T follicular helper cell (primary cell): Measurements from ENCODE around the gene CSNK1G2.

Experiments
- DNase-seq: peaks from one replicate; pipeline ENCODE4 v3.0.0-alpha.2; 2020; ENCODE audit warnings: low read depth

CSNK1G2 gene

DNA sequence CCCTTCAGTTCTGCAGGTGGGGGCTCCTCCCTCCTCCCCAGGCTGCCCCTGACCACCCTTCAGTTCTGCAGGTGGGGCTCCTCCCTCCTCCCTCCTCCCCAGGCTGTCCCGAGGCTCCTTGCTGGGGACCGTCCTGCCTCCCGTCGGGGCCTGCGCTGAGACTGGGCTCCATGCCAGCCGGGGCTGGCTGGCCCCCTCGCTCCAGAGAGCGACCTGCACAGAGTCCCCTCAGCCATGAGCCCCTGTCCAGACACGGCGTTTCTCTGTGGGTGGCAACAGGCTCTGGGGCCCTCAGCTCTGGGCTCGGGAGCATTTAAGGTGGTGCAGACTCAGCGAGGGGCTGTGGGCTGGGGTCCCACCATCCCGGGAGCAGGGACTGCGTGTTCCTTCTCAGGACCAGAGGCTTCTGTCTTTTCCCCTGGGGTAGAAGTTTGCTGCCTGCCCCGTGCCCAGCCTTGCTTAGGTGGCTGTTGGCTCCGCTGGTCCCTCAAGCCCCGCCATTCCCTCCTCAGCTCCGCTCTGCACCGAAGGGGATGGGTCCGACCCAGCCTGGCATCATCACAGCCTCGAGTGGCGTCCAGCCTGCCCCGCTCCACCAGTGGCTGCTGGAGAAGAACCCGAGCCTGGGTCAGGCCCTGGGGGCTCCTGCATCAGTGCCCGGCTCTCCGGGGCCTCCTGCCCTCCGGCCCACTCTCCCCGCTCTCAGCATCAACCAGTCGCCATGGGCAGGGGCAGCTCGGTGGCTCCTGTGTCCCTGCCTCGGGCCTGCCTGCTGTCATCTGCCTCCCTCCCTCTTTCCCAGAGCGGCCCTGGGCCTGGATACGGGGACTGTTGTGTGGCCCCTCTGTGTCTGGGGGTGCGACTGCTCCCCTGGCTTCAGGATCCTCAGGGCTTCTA lies 27.6 kb downstream of the CSNK1G2 start:
- DNase-seq, result no peak

DNA sequence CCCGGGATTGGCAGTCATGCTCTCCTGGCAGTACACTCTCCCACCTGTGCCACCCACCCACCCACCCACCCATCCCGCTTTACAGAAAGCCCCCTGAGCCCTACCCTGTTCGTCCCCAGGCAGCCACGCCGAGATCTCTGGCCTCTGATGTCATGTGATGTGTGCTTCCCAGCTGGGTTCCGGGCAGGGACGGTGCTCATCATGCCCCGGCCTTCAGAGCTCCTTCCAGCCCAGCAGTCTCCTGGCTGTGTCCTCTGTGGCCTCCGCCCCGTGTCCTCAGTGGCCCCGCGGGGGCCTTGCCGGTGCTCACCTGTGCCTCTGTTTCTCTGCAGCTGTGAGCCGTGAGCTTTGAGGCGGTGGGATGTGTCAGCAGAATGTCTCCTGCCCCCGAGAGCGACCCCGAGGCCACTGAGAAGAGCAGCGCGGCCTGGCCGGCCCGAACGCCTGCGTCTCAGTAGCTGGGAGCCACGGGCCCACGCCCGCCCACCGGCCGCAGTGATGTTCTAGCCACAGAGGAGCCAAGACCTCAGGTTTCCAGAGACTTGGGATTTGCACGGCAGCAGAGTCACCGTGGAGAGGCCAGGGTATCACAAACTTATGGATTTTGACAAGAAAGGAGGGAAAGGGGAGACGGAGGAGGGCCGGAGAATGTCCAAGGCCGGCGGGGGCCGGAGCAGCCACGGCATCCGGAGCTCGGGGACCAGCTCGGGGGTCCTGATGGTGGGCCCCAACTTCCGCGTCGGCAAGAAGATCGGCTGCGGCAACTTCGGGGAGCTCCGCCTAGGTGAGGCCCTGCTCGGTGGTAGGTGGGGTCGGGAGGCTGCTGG lies 28.4 kb downstream of the CSNK1G2 start:
- DNase-seq, result no peak

DNA sequence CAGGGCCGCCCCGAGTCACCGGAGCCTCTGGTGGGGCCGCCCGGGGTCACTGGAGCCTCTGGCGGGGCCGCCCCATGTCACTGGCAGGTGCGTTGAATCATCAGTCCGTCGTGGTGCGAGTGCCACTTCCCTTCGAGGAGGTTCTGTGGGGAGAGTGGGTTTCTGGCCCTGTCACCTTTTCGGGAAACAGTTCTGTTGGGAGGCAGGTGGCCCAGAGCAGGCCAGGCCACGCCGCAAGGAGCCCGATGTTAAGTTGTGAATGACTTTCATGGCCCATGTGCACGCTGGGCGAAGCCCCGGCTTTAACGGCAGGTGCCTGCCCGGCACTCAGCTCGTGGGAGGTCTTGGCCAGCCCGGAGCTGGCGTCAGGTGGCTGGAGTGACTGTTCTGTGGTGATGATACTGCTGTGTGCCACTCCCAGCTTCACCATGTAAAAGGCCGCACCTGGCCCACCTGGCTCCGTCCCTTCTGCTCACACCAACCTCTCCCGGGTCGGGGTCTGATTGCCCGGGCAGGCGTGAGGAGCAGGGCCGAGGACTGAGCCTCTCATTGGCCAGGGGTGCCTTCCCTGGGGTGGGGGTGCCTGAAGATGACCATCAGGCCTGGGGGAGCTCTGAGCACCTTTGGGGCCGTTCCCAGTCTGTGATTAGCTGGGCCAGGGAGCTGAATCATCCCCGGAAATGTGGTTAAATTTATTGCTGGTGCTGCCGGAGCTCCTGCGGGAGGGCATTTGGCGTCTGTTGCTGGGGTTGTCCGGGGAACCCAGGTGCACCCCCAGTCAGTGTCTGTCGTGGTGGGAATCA lies 29.2 kb downstream of the CSNK1G2 start:
- no peak for DNase-seq

DNA sequence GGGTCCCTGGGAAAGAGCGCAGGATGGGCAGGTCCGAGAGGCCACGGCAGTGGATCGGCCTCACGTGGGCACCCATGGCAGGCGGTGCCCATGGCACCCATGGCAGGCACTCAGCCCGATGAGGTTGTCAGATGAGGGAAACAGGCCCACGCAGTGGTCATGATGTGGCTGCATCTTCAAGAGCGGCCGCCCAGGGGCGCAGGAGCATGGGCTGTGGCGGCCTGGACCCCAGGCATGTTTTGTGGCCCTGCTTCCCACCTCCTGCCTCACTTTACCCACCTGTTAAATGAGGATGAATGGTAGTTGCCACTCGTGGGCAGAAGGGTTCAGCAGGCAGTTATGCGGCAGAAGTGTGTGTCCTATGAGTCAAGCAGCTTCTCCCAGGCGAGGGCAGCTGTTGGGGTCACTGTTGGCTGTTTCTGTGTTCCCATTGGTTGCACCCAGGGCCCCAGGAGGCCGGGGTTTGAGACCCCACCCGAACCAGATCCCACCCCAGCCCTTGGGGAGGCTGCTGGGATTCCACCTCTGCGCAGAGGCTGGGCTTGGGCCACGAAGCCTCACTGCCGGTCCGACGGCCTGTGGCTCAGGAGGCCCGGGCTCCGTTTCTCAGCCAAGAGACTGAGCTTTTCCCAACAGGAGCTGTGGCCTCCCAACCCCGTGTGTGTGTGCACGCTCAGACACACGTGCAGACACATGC lies 30.0 kb downstream of the CSNK1G2 start:
- DNase-seq, result no peak

DNA sequence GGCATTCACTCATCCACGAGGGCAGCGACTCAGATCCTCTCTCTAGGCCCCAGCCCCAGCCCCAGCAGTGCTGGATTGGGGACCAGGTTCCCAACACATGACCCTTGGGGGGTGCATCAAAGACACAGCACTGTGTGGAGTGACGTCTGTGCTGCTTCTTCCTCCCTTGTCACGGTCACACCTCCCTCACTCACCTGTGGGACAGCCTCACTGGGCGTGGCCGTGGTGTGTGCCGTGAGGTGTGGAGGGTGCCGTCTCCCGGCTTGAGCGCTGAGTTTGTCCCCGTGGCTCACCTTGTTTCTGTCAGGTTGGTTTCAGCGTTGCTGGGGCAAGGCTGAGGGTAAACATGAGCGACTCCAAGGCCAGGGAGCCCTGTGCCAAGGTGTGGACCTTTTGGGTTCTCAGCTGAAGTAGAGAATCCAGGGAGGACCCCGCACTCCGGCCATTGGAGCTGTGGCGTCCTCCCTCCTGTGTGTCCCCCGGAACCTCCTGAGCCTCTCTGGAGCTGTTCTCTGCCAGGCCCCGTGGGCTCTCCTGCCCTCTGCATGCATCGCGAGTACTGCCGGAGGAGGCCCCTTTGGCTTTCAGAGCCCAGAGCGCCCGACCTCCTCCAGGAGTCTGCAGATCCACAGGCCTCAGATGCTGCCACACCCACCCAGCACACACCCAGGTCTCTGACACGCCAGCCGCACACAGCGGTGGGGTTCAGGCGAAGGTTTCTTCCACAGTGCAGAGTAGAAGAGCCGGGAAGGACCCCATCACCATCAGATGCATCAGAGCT lies 33.6 kb downstream of the CSNK1G2 start:
- DNase-seq, result no peak

DNA sequence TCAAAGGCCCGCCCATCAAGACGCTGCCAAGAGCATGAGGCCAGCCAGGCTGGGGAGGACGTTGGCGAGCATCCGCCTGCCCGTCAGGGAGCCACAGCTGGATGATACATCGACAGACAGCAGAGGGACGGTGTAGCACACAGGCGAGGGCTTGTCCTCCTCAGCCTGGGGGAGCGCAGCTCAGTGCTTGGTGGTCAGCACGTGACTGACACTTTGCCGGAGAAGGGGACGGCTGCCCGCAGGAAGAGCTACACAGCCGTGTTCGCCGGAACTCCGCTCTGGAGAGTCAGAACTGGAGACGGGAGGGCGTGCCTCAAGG lies 34.1 kb downstream of the CSNK1G2 start:
- DNase-seq, result no peak

DNA sequence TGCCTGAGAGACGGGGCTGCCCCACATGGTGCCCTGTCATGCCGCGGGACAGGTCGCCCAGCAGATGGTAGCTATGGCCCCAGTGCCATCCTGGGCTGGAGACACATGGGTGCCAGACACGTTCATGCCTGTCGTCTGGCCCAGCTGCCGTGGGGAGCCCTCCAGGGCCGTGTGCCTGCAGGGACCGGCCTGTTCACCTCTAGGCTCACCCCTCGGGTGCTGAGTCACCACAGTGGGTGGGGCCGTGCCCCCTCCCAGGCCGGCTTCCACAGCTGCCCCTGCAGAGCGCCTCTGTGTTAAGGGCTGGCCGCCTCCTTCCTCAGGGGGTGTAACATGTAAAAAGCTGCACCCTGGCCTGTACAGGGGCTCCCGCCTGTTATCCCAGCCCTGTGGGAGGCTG lies 36.1 kb downstream of the CSNK1G2 start:
- no peak for DNase-seq

DNA sequence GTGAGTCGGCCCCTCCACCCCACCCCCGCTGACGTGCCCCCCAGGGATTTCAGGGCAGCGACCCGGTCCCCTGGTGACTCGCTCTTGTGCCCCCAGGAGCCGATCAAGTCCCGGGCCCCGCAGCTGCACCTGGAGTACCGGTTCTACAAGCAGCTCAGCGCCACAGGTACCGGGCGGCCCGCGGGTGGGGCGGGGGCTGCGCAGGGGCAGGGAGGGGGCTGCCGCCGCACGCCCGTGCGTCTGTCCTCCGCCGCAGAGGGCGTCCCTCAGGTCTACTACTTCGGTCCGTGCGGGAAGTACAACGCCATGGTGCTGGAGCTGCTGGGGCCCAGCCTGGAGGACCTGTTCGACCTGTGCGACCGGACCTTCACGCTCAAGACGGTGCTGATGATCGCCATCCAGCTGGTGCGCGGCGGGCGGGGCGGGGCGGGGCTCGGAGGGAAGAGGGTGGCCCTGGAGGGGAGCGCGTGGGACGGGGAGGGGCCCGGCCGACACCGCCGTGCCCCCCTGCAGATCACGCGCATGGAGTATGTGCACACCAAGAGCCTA lies 37.4 kb downstream of the CSNK1G2 start:
- DNase-seq, result no peak

DNA sequence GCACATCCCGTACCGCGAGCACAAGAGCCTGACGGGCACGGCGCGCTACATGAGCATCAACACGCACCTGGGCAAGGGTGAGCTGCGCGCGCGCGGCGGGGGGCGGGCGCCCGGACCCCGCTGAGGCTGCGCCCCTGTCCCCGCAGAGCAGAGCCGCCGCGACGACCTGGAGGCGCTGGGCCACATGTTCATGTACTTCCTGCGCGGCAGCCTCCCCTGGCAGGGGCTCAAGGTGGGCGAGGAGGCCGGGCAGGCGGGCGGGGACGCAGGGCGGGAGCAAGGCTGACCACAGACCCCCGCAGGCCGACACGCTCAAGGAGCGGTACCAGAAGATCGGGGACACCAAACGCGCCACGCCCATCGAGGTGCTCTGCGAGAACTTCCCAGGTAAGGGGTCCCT lies 38.0 kb downstream of the CSNK1G2 start:
- no peak for DNase-seq

DNA sequence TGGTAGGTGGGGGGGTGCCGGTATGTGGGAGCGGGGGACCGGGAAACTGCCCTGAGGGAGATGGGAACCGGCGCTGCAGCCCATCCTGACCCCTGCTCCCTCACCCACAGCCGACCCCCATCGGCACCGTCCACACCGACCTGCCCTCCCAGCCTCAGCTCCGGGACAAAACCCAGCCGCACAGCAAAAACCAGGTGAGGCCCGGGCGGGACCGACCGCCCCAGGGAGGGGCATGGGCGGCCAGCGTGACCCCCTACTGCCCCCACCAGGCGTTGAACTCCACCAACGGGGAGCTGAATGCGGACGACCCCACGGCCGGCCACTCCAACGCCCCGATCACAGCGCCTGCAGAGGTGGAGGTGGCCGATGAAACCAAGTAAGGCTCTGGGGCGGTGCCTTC lies 38.7 kb downstream of the CSNK1G2 start:
- no peak for DNase-seq

DNA sequence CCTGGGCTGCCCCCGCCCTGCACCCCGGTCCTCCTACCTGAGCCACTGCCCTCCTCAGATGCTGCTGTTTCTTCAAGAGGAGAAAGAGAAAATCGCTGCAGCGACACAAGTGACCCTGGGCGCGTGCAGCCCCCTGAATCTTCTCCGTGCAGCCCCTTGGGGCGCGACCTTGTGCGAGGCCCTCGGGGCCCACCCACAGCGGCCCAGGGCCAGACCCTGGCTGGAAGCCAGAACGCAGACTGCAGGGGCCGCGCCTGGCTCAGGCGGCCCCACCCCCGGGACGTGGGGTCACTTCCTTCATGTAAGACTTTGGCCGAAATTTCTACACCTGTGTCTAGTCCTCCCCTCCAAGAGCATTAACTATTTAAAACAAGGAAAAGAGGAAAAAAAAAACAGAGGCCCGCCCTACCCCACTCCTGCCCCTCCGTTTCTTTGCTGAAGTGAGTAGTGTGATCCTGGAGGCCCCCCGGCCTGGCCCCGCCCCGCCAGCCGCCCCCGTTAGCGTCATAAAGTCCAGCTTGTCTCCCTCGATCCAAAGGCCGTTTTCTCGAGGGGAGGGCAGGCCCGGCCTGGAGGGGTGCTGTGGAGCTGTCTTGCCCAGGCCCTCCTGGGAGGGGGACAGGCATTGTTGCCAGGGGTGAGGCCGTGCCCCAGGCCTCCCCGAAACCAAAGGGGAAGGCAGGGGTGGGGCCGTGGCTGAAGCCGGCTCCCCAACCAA lies 39.3 kb downstream of the CSNK1G2 start:
- no peak for DNase-seq

DNA sequence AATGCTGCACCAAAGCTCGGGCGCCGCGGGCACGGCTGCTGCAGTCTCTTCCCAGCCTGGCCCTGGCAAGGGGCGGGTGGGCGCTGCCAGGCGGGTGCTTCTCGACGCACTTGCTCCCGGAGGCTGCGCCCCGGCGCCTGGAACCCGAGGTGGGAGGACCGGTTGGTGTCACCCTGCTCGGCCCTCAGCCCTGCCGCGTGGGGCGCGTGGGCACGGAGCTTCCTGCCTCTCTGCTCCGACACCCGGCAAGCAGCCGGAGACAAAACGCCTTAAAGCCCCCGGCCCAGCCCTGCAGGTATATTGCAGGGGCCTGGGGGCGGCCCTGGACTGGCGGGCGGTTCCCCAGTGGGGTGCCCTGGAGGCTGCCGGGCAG lies 39.8 kb downstream of the CSNK1G2 start:
- DNase-seq, result no peak

DNA sequence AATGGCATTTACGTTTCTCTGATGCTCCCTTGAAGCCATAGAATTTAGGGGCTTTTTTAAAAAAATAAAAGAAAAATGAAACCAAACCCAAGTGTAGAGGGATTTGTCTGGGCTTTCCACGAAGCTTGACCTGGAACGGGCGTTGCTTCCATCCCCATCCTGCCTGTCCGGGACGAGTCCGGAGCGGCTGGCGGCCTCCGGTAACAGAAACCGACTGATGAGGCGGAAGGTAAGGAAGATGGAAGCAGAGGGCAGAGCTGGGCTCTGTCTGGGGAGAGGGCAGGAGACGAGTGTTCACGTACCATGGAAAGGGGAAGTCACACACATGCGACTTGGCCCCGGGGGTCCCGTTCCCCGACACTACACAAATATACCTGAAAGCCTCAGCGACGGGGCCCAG lies 40.3 kb downstream of the CSNK1G2 start:
- DNase-seq, result no peak

DNA sequence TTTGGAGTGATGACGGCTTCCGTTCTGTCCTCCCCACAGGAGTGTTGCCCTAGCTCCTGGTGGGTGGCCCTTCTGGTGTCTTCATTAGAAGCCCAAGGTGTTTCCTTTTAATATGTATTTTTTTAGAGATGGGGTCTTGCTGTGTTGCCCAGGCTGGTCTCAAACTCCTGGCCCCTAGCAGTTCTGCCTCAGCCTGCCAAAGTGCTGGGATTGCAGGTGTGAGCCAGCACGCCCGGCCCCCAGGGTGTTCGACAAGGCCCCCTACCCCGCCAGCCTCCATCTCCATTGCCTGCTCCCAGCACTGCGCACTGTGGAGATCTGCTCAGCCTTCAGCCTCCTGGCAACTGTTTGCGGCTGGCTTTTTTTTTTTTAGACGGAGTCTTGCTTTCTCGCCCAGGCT lies 43.4 kb downstream of the CSNK1G2 start:
- DNase-seq, result no peak

DNA sequence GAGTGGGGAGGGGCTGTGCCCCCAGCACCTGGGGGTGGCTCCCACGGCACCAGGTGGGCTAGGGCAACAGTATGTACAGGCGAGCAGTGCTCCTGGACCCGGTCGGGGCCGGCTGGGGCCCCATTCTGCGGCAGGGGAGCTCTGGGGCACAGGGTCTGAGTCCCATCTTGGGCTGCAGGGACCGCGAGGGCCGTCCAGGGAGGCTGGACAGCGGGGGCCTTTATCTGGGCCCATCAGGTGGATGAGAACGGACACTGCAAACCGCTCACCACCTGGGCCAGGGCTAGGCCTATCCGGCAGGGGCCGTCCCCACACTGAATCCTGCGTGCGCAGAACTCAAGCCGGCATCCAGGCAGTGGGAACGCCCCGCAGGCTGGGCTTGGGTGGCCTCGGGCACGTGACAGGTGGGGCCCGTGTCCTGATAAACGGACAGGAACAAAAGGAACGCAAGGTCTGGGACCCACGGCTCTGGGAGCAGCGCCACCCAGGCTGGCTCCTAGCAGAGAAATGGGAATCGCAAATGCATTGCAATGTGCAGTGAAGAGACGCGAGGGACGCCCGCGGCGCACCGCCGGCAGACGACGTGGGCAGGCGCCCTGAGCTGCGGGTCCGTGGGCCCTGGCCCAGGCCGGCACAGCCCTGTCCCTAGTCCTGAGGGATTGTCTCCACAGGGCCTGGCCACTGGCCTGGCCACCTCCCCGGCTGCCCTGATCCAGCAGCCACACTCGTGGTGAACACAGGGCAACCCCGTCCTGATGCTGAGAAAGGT lies 44.8 kb downstream of the CSNK1G2 start:
- DNase-seq, result no peak

DNA sequence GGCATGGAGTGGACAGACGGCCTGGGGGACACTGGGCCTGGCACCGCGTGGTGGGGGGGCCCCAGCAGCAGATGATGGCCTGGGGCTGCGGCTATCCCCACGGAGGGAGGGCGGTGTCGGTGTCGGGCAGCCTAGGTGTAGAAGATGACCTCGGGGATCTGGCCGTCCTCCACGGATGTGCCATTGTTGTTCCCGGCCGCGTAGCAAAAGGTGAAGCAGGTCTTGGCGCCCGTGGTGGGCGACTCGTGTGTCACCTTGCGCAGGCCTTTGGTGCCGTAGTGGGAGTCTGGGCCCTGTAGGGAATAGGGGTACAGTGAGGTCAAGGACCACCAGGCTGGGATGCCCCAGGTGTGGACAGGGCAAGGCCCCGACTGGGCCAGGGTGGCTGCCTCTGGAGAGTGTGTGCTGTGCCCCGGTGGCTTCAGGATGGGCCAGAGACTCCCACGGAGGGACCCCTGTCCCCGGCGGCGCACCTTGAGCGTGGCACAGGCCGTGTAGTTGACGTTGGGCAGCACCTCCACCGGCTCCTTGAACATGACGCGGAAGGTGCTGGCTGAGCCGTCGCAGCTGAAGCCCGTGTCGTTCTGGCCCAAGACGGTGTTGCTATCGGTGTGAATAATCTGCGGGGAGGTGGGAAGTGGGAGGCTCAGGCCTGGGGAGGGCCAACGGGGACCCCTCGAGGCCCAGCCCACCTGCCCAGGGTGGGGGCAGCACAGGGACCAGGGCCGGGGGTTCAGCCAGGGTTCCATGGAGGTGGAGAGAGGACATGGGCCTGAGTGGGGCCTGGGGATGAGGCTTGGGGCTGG lies 45.6 kb downstream of the CSNK1G2 start:
- no peak for DNase-seq

DNA sequence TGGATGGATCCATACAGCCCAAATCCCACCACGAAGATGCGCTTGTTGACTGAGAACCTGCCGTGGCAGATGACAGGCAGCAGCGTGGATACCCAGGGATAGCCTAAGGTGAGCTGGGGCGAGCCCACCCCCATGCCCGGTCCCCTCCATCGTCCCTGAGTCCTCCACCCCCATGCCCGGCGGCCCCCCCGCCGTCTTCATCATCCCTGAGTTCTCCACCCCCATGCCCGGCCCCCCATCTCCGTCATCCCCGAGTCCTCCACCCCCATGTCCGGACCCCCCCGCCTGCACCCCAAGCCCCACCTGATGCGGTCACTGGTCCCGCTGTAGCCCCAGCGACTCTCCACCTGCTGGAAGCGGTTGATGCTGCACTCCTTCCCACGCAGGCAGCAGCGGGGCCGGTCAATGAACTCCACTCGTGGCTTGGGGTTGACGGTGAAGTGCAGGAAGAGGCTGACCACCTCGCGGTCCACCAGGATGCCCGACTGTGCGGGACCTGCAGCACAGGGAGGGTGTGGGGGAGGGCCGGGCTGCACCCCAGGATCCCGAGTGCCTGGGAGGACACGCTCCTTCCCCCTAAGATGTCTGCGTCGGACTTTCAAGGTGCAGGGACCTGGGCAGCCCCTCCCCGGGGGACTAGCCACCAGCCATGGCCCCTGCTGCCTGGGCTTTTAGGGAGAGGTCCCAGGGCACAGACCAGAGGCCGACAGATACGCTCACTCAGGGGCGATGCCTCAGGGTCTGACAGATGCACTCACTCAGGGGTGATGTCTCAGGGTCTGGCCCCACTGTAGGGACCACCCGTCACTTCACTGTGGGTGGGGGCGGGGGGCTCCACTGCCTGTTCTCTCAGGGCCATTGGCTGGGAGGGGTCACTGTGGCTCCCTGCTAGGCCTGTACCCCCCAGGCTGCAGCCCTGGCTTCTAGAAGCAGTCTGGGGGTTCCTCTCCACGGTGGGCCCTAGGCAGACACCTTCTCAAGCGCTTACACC lies 46.5 kb downstream of the CSNK1G2 start:
- DNase-seq, result no peak
